Esophagus squamous epithelium (tissue), 5 donors: ENCODE data around the gene PRKX. TPM values are rescaled to one million over a fixed set of nuclear protein-coding genes. Genes with fewer than 3 reads are reported as not detected.
A peak's percentile ranks its signal among the peaks of the same experiment; 100 is the strongest.
"Not testable (repeated sequence)": the region's sequence is repeated elsewhere in the genome, so short reads cannot be mapped to it uniquely, and the experiment has no call there.

ENCODE experiments used
- DNase-seq: peaks from one replicate; lab custom pipeline; 2025; lab: John Stamatoyannopoulos, UW
- H3K27ac ChIP-seq, 4 donors: fragments of 200-600 bp; sonication (generic); one replicate each; pipeline ENCODE4 v1.5.1; 2016 to 2019; ENCODE audit warnings: mild to moderate bottlenecking in 1 of 4
- H3K27me3 ChIP-seq, 4 donors: fragments of 200-600 bp; sonication (generic); 1 replicate in 3 of 4; 2 replicates in 1 of 4; pipeline versions ENCODE4 v1.5.1 to v1.6.0; 2017 to 2021; ENCODE audit warnings: antibody characterized with exemption in 1 of 4
- H3K36me3 ChIP-seq, 3 donors: fragments of 200-600 bp; sonication (generic); one replicate each; pipeline ENCODE4 v1.5.1; 2016 to 2019
- H3K4me1 ChIP-seq, 3 donors: fragments of 200-600 bp; sonication (generic); one replicate each; pipeline ENCODE4 v1.5.1; 2017 to 2019
- H3K4me3 ChIP-seq, 4 donors: fragments of 200-600 bp; sonication (generic); 1 replicate in 3 of 4; 2 replicates in 1 of 4; pipeline ENCODE4 v1.5.1; 2016 to 2019; ENCODE audit warnings: mild to moderate bottlenecking in 2 of 4, moderate library complexity in 1 of 4
- H3K9me3 ChIP-seq, 3 donors: fragments of 200-600 bp; sonication (generic); one replicate each; pipeline ENCODE4 v1.5.1; 2016 to 2019
- CTCF ChIP-seq, 6 experiments: fragments of 450-650 bp in 4 of 6; fragments of 200-600 bp in 2 of 6; sonication (generic) in 2 of 6; IDR thresholded peaks; one replicate each; pipeline ENCODE4 v1.5.1; 2016 to 2019; ENCODE audit warnings: antibody characterized with exemption in 6 of 6, mild to moderate bottlenecking in 4 of 6, moderate library complexity in 4 of 6
- POLR2A ChIP-seq, 4 donors: fragments of 450-650 bp; IDR thresholded peaks; one replicate each; pipeline ENCODE4 v1.6.1; 2017; ENCODE audit warnings: antibody characterized with exemption in 4 of 4, mild to moderate bottlenecking in 4 of 4, moderate library complexity in 3 of 4
- WGBS, 2 donors: methylation state at CpG; one replicate each; pipeline ENCODE4 v1.1.5; 2018; 5-methylcytosine and 5-hydroxymethylcytosine counted together
- intact Hi-C: fragments of 100-400 bp; cut with DNase I; formaldehyde crosslinking; loops from one replicate; pipeline ENCODE4 v1.15.0; 2022
- total RNA-seq, 4 donors: library from RNA; depleted of rRNA; stranded (reverse); fragments of >200 nt; gene quantifications; one replicate each; pipeline ENCODE4 v1.1.0, GENCODE V29; 2016
- donor health status: DM: yes; HTN: yes; CAD: no.

PRKX gene
- total RNA-seq, 4 donors from 2014 or later = 27.8 to 56.0 (median 34.5) TPM

GRCh38 chrX:3653111-3653510, 60.3 kb downstream of the PRKX start:
- no peaks in the 10 kb centered on the region for H3K4me1 ChIP-seq
- H3K27ac ChIP-seq = no peak overlapping the region
- H3K9me3 ChIP-seq = no peaks in the 10 kb centered on the region
- DNase-seq = no peak
- intact Hi-C loops = loop anchor here (5.0 kb wide), 1 partner anchor 154 kb away; no protein-coding TSS in a partner anchor
- H3K36me3 ChIP-seq = peaks cover 0 to 59% (median 22%) of the 10 kb centered on the region in 3 donors
- WGBS, 2 donors = 89 to 92% methylated on average over 8 of the region's 13 CpGs
- TF ChIP-seq CTCF (IDR thresholded peaks at IDR 0.05) (no peak), POLR2A (IDR thresholded peaks at IDR 0.05) (no peak)
- no peak overlapping the region for H3K4me3 ChIP-seq
- H3K27me3 ChIP-seq = no peaks in the 10 kb centered on the region

DNA sequence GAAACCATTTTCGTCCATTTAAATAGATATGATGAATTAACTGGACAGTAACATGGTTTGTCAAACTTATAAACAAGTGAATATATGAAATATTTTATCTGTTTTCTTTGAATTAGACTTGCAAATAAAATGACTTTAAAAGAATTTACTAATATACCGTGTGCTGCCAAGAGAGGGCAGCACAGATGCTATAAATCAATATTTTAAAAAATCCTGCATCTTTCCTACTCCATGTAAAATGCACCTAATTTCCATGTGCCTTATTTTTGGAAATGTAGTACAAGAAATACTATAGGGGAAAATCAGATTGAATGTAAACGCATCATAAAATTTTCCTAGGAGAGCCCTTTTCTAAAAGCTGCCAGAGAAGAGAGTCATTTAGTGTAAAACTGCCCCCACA, 62.2 kb downstream of the PRKX start:
- H3K4me1 ChIP-seq = no peaks in the 10 kb centered on the region
- no peaks in the 10 kb centered on the region for H3K9me3 ChIP-seq
- no peak overlapping the region for H3K27ac ChIP-seq
- no peak overlapping the region for H3K4me3 ChIP-seq
- peaks cover 0 to 53% (median 22%) of the 10 kb centered on the region in 3 donors for H3K36me3 ChIP-seq
- intact Hi-C loops = loop anchor here (5.0 kb wide), 1 partner anchor 156 kb away; no protein-coding TSS in a partner anchor
- H3K27me3 ChIP-seq = no peaks in the 10 kb centered on the region
- 25 to 26% methylated on average over 3 of the region's 3 CpGs for WGBS, 2 donors
- DNase-seq = no peak
- TF ChIP-seq CTCF (IDR thresholded peaks at IDR 0.05) (peak; percentile 38 to 56 (median 48)), POLR2A (IDR thresholded peaks at IDR 0.05) (no peak)

DNA sequence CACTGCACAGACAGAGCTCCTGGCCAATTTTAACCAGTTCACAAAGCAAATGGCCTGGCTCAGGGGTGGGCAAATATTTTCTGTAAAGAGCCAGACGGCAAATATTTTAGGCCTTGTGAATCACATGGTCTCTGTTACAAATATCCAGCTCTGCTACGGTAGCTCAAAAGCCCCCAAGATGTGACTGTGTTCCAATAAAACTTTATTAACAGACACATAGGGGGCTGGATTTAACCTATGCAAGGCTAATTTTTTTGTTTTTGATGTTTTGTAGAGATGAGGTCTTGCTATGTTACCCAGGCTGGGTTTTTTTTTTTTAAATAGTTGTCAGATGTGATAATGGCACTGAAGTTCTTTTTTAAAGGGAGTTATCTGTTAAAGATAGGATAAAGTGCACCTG, 65.4 kb downstream of the PRKX start:
- peaks cover 0 to 49% (median 16%) of the 10 kb centered on the region in 3 donors for H3K36me3 ChIP-seq
- TF ChIP-seq CTCF (IDR thresholded peaks at IDR 0.05) (no peak), POLR2A (IDR thresholded peaks at IDR 0.05) (no peak)
- 90 to 100% methylated on average over 2 of the region's 2 CpGs for WGBS, 2 donors
- no peaks in the 10 kb centered on the region for H3K9me3 ChIP-seq
- H3K27me3 ChIP-seq = no peaks in the 10 kb centered on the region
- no peak overlapping the region for H3K27ac ChIP-seq
- DNase-seq = no peak
- no peak overlapping the region for H3K4me3 ChIP-seq
- no peaks in the 10 kb centered on the region for H3K4me1 ChIP-seq
- intact Hi-C loops = no loop called here

DNA sequence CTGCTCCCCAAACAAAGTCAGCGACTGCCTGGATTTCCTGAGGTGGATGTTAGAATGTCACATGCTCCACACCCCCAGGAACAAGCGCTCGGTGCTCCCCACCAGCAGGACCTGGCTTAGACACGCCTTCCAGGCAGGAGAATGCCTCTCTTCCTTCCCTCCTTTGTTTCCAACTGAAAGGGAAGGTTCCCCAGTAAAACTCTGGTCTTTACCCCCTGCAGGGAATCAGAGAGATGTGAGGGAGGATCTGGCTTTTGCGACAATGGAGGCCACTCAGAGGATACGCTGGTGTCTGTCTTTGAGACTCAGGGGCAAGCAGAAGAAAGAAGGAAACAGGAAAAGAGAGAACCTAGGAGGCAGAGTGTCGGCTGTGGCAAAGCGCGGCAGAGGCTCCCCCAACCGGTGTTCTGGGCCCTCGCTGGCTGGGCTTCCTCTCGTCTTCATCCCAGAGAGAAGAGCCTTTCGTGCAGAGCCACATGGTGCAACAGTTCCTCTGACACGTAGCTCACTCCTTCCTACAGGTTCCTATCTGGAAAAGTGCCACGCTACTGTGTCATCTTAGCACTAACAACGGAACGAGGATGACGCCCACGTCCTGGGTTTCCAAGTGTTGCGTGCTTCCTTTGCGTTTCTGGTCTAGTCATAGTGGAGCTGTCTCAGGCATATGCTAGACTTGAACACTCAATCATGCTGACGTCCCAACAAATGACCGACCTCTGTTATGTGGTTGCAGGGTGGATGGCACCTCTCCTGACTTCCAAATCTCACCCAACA, 73.4 kb downstream of the PRKX start:
- H3K9me3 ChIP-seq, intact Hi-C loops, H3K27me3 ChIP-seq, H3K27ac ChIP-seq, H3K4me1 ChIP-seq, H3K4me3 ChIP-seq, DNase-seq: not testable (repeated sequence)
- WGBS, 2 donors = 60 to 64% methylated on average over 1 to 21 of the region's 23 CpGs
- peaks cover 0 to 46% (median 0%) of the 10 kb centered on the region in 3 donors for H3K36me3 ChIP-seq

DNA sequence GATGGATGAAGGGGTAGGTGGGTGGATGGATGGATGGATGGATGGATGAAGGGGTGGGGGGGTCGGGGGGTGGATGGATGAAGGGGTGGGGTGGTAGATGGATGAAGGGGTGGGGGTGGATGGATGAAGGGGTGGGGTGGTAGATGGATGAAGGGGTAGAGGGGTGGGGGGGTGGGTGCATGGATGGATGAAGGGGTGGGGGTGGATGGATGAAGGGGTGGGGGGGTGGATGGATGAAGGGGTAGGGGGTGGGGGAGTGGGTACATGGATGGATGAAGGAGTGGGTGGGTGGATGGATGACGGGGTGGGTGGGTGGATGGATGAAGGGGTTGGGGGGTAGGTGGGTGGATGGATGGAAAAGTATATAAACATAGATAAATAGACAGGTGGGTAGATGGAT, 74.2 kb downstream of the PRKX start:
- H3K9me3 ChIP-seq = no peaks in the 10 kb centered on the region
- intact Hi-C loops = no loop called here
- no peak for TF ChIP-seq CTCF (IDR thresholded peaks at IDR 0.05)
- no peaks in the 10 kb centered on the region for H3K4me1 ChIP-seq
- WGBS, 2 donors = 88 to 100% methylated on average over 1 of the region's 2 CpGs
- H3K36me3 ChIP-seq = peaks cover 0 to 42% (median 0%) of the 10 kb centered on the region in 3 donors
- no peaks in the 10 kb centered on the region for H3K27me3 ChIP-seq
- H3K27ac ChIP-seq = no peak overlapping the region
- no peak overlapping the region for H3K4me3 ChIP-seq
- no peak for DNase-seq
